MCF 10A (cell line): ENCODE results near the gene ATXN7L1. TPM values are rescaled to one million over a fixed set of nuclear protein-coding genes. Genes with fewer than 3 reads are reported as not detected.

Experiments used
- BruUV-seq: library from RNA; stranded (reverse); fragments of 400-500 nt; replicated peaks from 2 replicates; lab custom pipeline; 2021; lab: Mats Ljungman, UMichigan
- CTCF ChIA-PET: fragments of 300-600 bp; sonication (Branson Sonifier 250); formaldehyde crosslinking; extraction: SDS; loops from one replicate; lab custom pipeline; 2021; ENCODE audit warnings: antibody characterized with exemption, inconsistent platforms; lab: Yijun Ruan, JAX
- POLR2A ChIA-PET: fragments of 300-600, 350-650 bp; sonication (Branson Sonifier 250); formaldehyde crosslinking; extraction: SDS; loops from one replicate; lab custom pipeline; 2020; ENCODE audit warnings: antibody characterized with exemption, inconsistent platforms; lab: Yijun Ruan, JAX
- DNase-seq: peaks from one replicate; pipeline ENCODE4 v3.0.0-alpha.2; 2018; ENCODE audit not compliant: unreplicated experiment
- H3K27ac Mint-ChIP-seq: one replicate; pipeline ENCODE4 v1.8.0; 2022; ENCODE audit warnings: mild to moderate bottlenecking, low read depth, mixed read lengths; ENCODE audit not compliant: unreplicated experiment
- H3K27me3 Mint-ChIP-seq: one replicate; pipeline ENCODE4 v1.8.0; 2022; ENCODE audit warnings: mixed read lengths; ENCODE audit not compliant: insufficient read depth, unreplicated experiment
- H3K36me3 Mint-ChIP-seq: one replicate; pipeline ENCODE4 v1.8.0; 2022; ENCODE audit warnings: mild to moderate bottlenecking, moderate library complexity, mixed read lengths; ENCODE audit not compliant: insufficient read depth, unreplicated experiment
- H3K4me1 Mint-ChIP-seq: one replicate; pipeline ENCODE4 v1.8.0; 2022; ENCODE audit warnings: mixed read lengths; ENCODE audit not compliant: insufficient read depth, unreplicated experiment
- H3K4me3 Mint-ChIP-seq: one replicate; pipeline ENCODE4 v1.8.0; 2022; ENCODE audit warnings: mild to moderate bottlenecking, moderate library complexity, mixed read lengths; ENCODE audit not compliant: unreplicated experiment
- H3K9me3 Mint-ChIP-seq: one replicate; pipeline ENCODE4 v1.8.0; 2022; ENCODE audit warnings: mixed read lengths; ENCODE audit not compliant: unreplicated experiment
- CTCF ChIP-seq: fragments of 200-600 bp; IDR thresholded peaks from one replicate; pipeline ENCODE4 v1.8.0; 2022; ENCODE audit warnings: antibody characterized with exemption, mild to moderate bottlenecking; ENCODE audit not compliant: unreplicated experiment
- intact Hi-C: fragments of 100-400 bp; cut with micrococcal nuclease; formaldehyde crosslinking; loops from 2 replicates; pipeline ENCODE4 v1.14.1; 2022
- total RNA-seq: library from RNA; stranded (reverse); gene quantifications from 2 replicates; pipeline ENCODE4 v1.2.3, GENCODE V29; 2022

ATXN7L1 gene
- total RNA-seq, 1 experiment from 2014 or later: 10.0 TPM

GRCh38 chr7:105788816-105789349 lies 87.5 kb downstream of the ATXN7L1 start:
- H3K27me3 Mint-ChIP-seq: no peaks in the 10 kb centered on the region

GRCh38 chr7:105788356-105788755 lies 88.0 kb downstream of the ATXN7L1 start:
- CTCF ChIA-PET: interaction anchor here (0.6 to 1.1 kb wide), 3 partner anchors 29 to 366 kb away, joined by 3 to 4 read pairs (median 3); no protein-coding TSS in a partner anchor
- POLR2A ChIA-PET: no interaction called here
- peaks cover 8% of the 10 kb centered on the region for H3K36me3 Mint-ChIP-seq
- no peak for TF ChIP-seq CTCF
- no TSS peak for BruUV-seq
- H3K4me1 Mint-ChIP-seq: peaks cover 8% of the 10 kb centered on the region
- H3K9me3 Mint-ChIP-seq: no peaks in the 10 kb centered on the region
- H3K27ac Mint-ChIP-seq: no peak overlapping the region
- intact Hi-C loops: loop anchor here (5.0 kb wide), 1 partner anchor 89 kb away; the partner anchor contains the start of gene ATXN7L1
- no peaks in the 10 kb centered on the region for H3K27me3 Mint-ChIP-seq
- no peak overlapping the region for H3K4me3 Mint-ChIP-seq
- no peak for DNase-seq

More at GRCh38 chr7:105788816-105789349, 87.5 kb downstream of the ATXN7L1 start:
- no TSS peak for BruUV-seq
- no peak for TF ChIP-seq CTCF
- H3K27ac Mint-ChIP-seq: no peak overlapping the region
- peaks cover 8% of the 10 kb centered on the region for H3K4me1 Mint-ChIP-seq
- intact Hi-C loops: loop anchor here (5.0 kb wide), 1 partner anchor 88 kb away; the partner anchor contains the start of gene ATXN7L1
- no peaks in the 10 kb centered on the region for H3K9me3 Mint-ChIP-seq
- ChIA-PET CTCF (no interaction called here), POLR2A (no interaction called here)
- H3K36me3 Mint-ChIP-seq: peaks cover 8% of the 10 kb centered on the region
- no peak overlapping the region for H3K4me3 Mint-ChIP-seq
- DNase-seq: no peak

GRCh38 chr7:105787793-105788192 lies 88.6 kb downstream of the ATXN7L1 start:
- Mint-ChIP-seq H3K27ac (no peak overlapping the region), H3K36me3 (peaks cover 8% of the 10 kb centered on the region), H3K4me3 (no peak overlapping the region), H3K9me3 (no peaks in the 10 kb centered on the region), H3K27me3 (no peaks in the 10 kb centered on the region), H3K4me1 (peaks cover 8% of the 10 kb centered on the region)
- TF ChIP-seq CTCF: no peak
- ChIA-PET CTCF (interaction anchor here (0.6 to 1.2 kb wide), 4 partner anchors 14 to 366 kb away, joined by 3 to 4 read pairs (median 3); no protein-coding TSS in a partner anchor), POLR2A (interaction anchor here (0.6 kb wide), 1 partner anchor 57 kb away, joined by 3 read pairs; no protein-coding TSS in a partner anchor)
- no peak for DNase-seq
- BruUV-seq: no TSS peak
- intact Hi-C loops: loop anchor here (5.0 kb wide), 1 partner anchor 90 kb away; the partner anchor contains the start of gene ATXN7L1
